WERI-Rb-1 (cell line): Measurements from ENCODE around the gene PRKCE.

Experiments used
- DNase-seq: peaks from one replicate; pipeline ENCODE4 v3.0.0-alpha.2; 2020
- H3K27ac ChIP-seq: fragments of 250-450 bp; sonication (Bioruptor Pico); 2 replicates; pipeline ENCODE4 v1.5.1; 2020; ENCODE audit warnings: mild to moderate bottlenecking, moderate library complexity
- H3K27me3 ChIP-seq: fragments of 250-450 bp; sonication (Bioruptor Pico); 2 replicates; pipeline ENCODE4 v1.5.1; 2021; ENCODE audit warnings: mild to moderate bottlenecking, low read depth, moderate library complexity; ENCODE audit not compliant: insufficient read depth, severe bottlenecking
- H3K36me3 ChIP-seq: fragments of 250-450 bp; sonication (Bioruptor Pico); 2 replicates; pipeline ENCODE4 v1.5.1; 2020; ENCODE audit warnings: mild to moderate bottlenecking, moderate library complexity
- H3K4me3 ChIP-seq: 2 replicates; pipeline ENCODE4 v1.5.1; 2011; ENCODE audit warnings: low read depth, mild to moderate bottlenecking, control low read depth, low read length
- H3K9me3 ChIP-seq: fragments of 250-450 bp; sonication (Bioruptor Pico); 2 replicates; pipeline ENCODE4 v1.5.1; 2021; ENCODE audit warnings: mild to moderate bottlenecking, moderate library complexity; ENCODE audit not compliant: severe bottlenecking
- CTCF ChIP-seq: IDR thresholded peaks from 2 replicates; pipeline ENCODE4 v1.5.1; 2011; ENCODE audit warnings: low read depth, mild to moderate bottlenecking, control low read depth, inconsistent platforms, low read length

The PRKCE gene

GRCh38 chr2:45964223-45964841 lies 312.9 kb downstream of the PRKCE start:
- no peak for TF ChIP-seq CTCF
- H3K36me3 ChIP-seq, result no peaks in the 10 kb centered on the region
- no peak overlapping the region for H3K27ac ChIP-seq
- H3K9me3 ChIP-seq, result no peaks in the 10 kb centered on the region
- no peak for DNase-seq
- no peaks in the 10 kb centered on the region for H3K27me3 ChIP-seq
- no peak overlapping the region for H3K4me3 ChIP-seq

- H3K4me3 ChIP-seq, result no peak overlapping the region
- TF ChIP-seq CTCF, result no peak
- H3K9me3 ChIP-seq, result no peaks in the 10 kb centered on the region
- no peaks in the 10 kb centered on the region for H3K27me3 ChIP-seq
- no peak overlapping the region for H3K27ac ChIP-seq
- H3K36me3 ChIP-seq, result no peaks in the 10 kb centered on the region
- no peak for DNase-seq
Measured at GRCh38 chr2:45964906-45965305, 313.4 kb downstream of the PRKCE start.

GRCh38 chr2:45965871-45966498 lies 314.5 kb downstream of the PRKCE start:
- TF ChIP-seq CTCF, result no peak
- Histone ChIP-seq H3K27me3 (no peaks in the 10 kb centered on the region), H3K4me3 (no peak overlapping the region), H3K36me3 (no peaks in the 10 kb centered on the region), H3K27ac (no peak overlapping the region), H3K9me3 (no peaks in the 10 kb centered on the region)
- no peak for DNase-seq

- no peak for DNase-seq
- TF ChIP-seq CTCF, result no peak
Measured at GRCh38 chr2:45968946-45969584, 317.6 kb downstream of the PRKCE start.

GRCh38 chr2:45973426-45973825 lies 322.0 kb downstream of the PRKCE start:
- no peak overlapping the region for H3K4me3 ChIP-seq
- no peaks in the 10 kb centered on the region for H3K36me3 ChIP-seq
- DNase-seq, result no peak
- no peaks in the 10 kb centered on the region for H3K9me3 ChIP-seq
- no peaks in the 10 kb centered on the region for H3K27me3 ChIP-seq
- TF ChIP-seq CTCF, result no peak
- no peak overlapping the region for H3K27ac ChIP-seq

More at GRCh38 chr2:45968946-45969584, 317.6 kb downstream of the PRKCE start:
- Histone ChIP-seq H3K36me3 (no peaks in the 10 kb centered on the region), H3K4me3 (no peak overlapping the region), H3K27me3 (no peaks in the 10 kb centered on the region), H3K27ac (no peak overlapping the region), H3K9me3 (no peaks in the 10 kb centered on the region)
